A549 treated with RU486 at 1 μM for 4 hours (cell line): Measurements from ENCODE around the gene ATXN7L3. TPM values are rescaled to one million over a fixed set of nuclear protein-coding genes. Genes with fewer than 3 reads are reported as not detected.

Experiments
- total RNA-seq: library from RNA; stranded (reverse); fragments of 200-300 nt; extraction: Qiagen RNA extraction; gene quantifications from 5 replicates; pipeline ENCODE4 v1.2.3, GENCODE V29; 2022; ENCODE audit warnings: low read depth

Gene ATXN7L3, protein sequence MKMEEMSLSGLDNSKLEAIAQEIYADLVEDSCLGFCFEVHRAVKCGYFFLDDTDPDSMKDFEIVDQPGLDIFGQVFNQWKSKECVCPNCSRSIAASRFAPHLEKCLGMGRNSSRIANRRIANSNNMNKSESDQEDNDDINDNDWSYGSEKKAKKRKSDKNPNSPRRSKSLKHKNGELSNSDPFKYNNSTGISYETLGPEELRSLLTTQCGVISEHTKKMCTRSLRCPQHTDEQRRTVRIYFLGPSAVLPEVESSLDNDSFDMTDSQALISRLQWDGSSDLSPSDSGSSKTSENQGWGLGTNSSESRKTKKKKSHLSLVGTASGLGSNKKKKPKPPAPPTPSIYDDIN
- total RNA-seq = 53.5 to 70.0 TPM (median 63.9 TPM) in 5 replicates

DNA sequence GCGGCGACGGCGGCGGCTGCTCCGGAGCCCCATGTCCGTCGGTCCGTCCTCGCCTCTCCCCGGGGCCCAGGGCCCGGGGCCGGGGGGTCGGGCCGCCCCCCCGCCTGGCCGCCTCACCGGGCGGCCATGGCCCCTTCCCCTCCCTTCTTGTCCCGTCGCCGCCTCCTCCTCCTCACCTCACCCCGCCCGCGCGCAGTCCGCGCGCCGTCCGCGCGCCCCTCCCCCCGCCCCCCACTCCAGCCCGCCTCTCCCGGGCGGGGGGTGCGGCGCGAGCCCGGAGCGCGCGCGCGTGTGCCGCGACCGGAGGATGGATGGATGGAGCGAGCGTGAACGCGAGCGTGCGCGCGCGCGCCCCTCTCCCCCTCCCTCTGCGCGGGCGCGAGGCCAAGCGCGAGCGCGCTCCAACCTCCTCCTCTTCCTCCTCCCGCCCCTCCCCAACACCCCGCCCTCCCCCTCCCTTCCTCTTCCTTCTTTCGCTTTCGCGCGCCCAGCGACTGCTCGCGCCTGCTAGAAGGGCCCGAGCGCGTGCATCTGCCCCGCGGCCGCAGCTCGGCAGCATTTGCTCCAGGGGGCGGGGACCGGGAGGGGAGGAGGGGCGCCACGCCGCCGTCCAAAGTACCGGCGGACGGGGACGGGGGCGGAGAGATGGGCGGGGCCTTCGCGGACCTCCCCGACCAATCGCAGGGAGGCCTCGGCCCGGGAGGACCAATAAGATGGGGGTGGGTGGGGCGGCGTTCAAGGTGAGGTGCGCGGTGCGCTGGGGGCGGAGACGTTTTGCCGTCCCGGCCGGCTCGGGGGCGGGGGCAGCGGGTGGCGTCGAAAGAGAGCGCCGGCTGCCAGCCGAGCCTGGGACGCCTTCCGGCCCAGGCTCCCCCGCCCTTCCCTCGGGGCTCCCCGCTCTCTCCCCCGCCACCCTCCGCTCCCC lies at the start of gene ATXN7L3:
Gene ATXN7L3 (minus strand): TSS at position 332 of the 925 bp plus-strand sequence. CDS start 1,814 bp downstream, outside the sequence.

DNA sequence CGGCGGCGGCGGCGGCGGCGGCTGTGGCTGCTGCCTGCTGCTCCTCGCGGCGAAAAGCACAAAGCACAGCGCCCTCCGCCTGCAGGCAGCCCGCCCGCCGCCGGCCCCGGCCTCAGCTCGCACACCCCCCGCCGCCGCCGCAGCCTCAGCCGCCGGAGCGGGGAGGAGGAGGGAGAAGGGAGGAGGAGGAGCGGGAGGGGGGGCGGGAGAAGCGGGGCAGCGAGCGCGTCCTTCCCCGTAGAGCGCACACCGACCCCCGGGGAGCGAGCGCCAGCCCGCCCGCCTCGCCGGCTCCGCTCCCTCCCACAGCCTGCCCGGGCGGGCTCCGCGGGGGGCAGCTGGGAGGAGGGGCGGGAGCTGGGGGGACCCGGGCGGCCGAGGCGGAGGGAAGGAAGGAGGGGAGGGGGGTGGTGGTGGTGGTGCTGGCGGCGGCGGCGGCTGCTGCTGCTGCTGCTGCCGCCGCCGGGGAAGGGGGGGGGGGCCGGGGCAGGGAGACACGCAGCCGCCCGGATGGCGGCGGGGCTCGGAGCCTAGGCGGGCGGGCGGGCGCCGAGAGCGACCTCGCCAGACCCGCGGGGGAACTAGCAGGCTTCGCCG lies 20.0 kb upstream of the ATXN7L3 start, which contains the start of gene UBTF:
Gene UBTF (minus strand): TSS at position 60 of the 597 bp plus-strand sequence. CDS start 1,446 bp downstream, outside the sequence.

DNA sequence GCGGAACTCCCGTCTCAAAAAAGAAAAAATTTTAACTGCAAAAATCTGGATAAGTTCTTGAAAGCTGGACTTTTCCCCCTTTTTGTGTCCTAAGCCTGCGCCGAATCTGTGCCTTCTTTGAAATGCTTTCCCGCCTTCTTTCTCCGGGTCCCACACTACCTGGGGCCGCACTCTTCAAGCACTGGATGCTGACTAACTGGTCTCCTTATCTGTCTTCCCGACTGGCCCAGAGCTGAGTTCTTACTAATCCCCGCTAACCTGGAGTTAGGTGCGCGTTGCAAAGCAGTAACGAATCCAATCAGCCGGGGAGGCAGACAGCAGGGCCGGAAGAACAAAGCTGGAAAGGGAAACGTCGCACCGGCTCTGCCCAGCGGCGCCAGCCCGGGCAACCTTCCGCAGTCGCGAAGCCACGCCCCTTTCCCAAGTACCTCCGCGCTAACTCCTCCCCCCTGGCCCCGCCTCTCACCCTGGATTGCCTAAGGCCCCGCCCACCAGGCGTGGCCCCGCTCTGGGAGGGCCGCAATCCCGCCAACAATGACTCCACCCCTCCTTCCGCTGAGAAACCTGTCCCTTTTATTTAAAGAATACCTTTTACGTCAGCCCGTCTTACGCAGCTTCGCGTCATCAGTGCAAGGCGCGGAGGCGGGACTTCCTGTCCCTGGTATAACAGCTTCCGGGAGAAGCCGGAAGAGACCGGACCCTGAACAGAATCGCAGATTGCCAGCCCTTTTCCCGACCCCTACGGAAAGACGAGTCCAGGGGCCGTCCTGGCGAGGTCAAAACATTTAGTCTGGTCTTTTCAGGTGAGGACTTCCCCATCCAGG lies 13.2 kb downstream of the ATXN7L3 start, which contains the start of gene TMUB2:
Gene TMUB2 (plus strand): TSS at position 666 of the 824 bp plus-strand sequence. CDS start 737 bp downstream, outside the sequence.

DNA sequence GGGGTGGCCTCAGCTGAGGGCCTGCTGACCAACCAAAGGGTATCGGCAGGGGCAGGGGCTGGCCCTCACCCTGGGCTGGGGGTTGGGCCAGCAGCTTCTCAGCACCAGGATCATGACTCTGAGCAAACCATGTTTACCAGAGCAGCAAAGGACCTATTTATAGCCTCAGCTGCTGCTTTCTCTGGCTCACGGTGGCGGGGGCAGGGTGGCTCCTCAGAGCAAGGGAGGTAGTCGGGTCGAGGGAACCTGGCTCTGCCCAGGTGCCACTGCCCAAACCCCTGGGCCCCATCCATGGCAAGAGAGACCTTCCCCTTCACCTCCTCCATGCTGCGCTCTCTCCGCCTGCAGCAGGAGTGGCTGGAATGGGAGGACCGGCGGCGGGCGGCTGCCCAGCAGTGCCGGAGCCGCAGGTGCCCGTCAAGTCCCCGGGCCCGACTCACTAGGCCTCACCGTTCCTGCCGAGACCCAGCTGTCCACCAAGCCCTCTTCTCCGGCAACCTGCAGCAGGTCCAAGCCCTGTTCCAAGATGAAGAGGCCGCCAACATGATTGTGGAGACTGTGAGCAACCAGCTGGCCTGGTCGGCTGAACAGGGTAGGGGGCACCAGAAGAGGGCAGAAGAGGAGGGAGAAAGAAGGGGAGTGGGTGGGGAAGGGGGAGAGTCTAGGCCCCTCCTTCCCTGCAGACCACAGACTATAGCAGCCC lies 29.0 kb downstream of the ATXN7L3 start, which contains the start of gene ASB16:
Gene ASB16 (plus strand): TSS at position 206 of the 703 bp plus-strand sequence. CDS start 86 bp downstream, at position 292.

Other genes starting within 250 kb of the ATXN7L3 start
- gene PYY, start 245.9 kb downstream of the ATXN7L3 start, total RNA-seq = 0.17 TPM in 1 of 5 replicates, not detected in the others
- gene NAGS, start 195.3 kb downstream of the ATXN7L3 start, total RNA-seq = 0.72 to 1.3 TPM (median 1.1 TPM) in 5 replicates
- gene TMEM101, start 184.9 kb downstream of the ATXN7L3 start, total RNA-seq = 24.8 to 33.0 TPM (median 30.9 TPM) in 5 replicates
- 51.2 to 56.2 TPM (median 53.9 TPM) in 5 replicates for gene LSM12, start 133.2 kb downstream of the ATXN7L3 start, total RNA-seq
- 118 to 181 TPM (median 163 TPM) in 5 replicates for gene G6PC3, start 129.1 kb downstream of the ATXN7L3 start, total RNA-seq
- 13.9 to 17.7 TPM (median 14.7 TPM) in 5 replicates for gene HDAC5, start 76.2 kb downstream of the ATXN7L3 start, total RNA-seq
- 7.6 to 10.5 TPM (median 9.4 TPM) in 5 replicates for gene HROB, start 58.0 kb downstream of the ATXN7L3 start, total RNA-seq
- gene ASB16, start 29.2 kb downstream of the ATXN7L3 start, total RNA-seq = 0.08 to 0.12 TPM in 2 of 5 replicates, not detected in the others
- 32.2 to 43.8 TPM (median 42.3 TPM) in 5 replicates for gene TMUB2, start 12.9 kb downstream of the ATXN7L3 start, total RNA-seq
- 98.3 to 104 TPM (median 100 TPM) in 5 replicates for gene UBTF, start 19.8 kb upstream of the ATXN7L3 start, total RNA-seq
- not detected in 5 replicates for gene SLC4A1, start 68.3 kb upstream of the ATXN7L3 start, total RNA-seq
- 0.29 to 0.59 TPM (median 0.53 TPM) in 5 replicates for gene RUNDC3A, start 108.7 kb upstream of the ATXN7L3 start, total RNA-seq
- 140 to 211 TPM (median 202 TPM) in 5 replicates for gene SLC25A39, start 124.9 kb upstream of the ATXN7L3 start, total RNA-seq
- 197 to 268 TPM (median 233 TPM) in 5 replicates for gene GRN, start 145.4 kb upstream of the ATXN7L3 start, total RNA-seq
- 2.4 to 5.2 TPM (median 3.8 TPM) in 5 replicates for gene FAM171A2, start 164.0 kb upstream of the ATXN7L3 start, total RNA-seq
- gene ITGA2B, start 189.8 kb upstream of the ATXN7L3 start, total RNA-seq = 0.84 to 2.2 TPM (median 1.4 TPM) in 5 replicates